ENCODE results near the gene KIAA1755.
"Not testable (repeated sequence)": the region's sequence is repeated elsewhere in the genome, so short reads cannot be mapped to it uniquely, and the experiment has no call there.

KIAA1755 gene

GRCh38 chr20:38262931-38263330, 2.4 kb upstream of the KIAA1755 start:
- no peak for DNase-seq

GRCh38 chr20:38261054-38261390, 487 bp upstream of the KIAA1755 start:
- no peak for DNase-seq

GRCh38 chr20:38260025-38260377, 534 bp downstream of the KIAA1755 start:
- DNase-seq = no peak

GRCh38 chr20:38258545-38259215, 1.9 kb downstream of the KIAA1755 start:
- DNase-seq = no peak

- DNase-seq = no peak
These were observed 3.6 kb downstream of the KIAA1755 start for GRCh38 chr20:38256966-38257365.

- no peak for DNase-seq
These were observed 4.5 kb downstream of the KIAA1755 start for GRCh38 chr20:38256021-38256420.

- DNase-seq = no peak
These were observed 5.1 kb downstream of the KIAA1755 start for GRCh38 chr20:38255393-38255792.

- not testable (repeated sequence) for DNase-seq
These were observed 5.9 kb downstream of the KIAA1755 start for GRCh38 chr20:38254621-38255020.

GRCh38 chr20:38253571-38253970, 7.0 kb downstream of the KIAA1755 start:
- no peak for DNase-seq

- no peak for DNase-seq
These were observed 7.9 kb downstream of the KIAA1755 start for GRCh38 chr20:38252292-38253288.

- not testable (repeated sequence) for DNase-seq
These were observed 9.1 kb downstream of the KIAA1755 start for GRCh38 chr20:38251441-38251840.

GRCh38 chr20:38250609-38251008, 9.9 kb downstream of the KIAA1755 start:
- DNase-seq = no peak

GRCh38 chr20:38249536-38250310, 10.8 kb downstream of the KIAA1755 start:
- no peak for DNase-seq

GRCh38 chr20:38248133-38248532, 12.4 kb downstream of the KIAA1755 start:
- DNase-seq = no peak

GRCh38 chr20:38247725-38248124, 12.8 kb downstream of the KIAA1755 start:
- DNase-seq = not testable (repeated sequence)

- DNase-seq = no peak
These were observed 13.4 kb downstream of the KIAA1755 start for GRCh38 chr20:38247166-38247509.

- no peak for DNase-seq
These were observed 14.0 kb downstream of the KIAA1755 start for GRCh38 chr20:38246357-38247165.

- no peak for DNase-seq
These were observed 14.8 kb downstream of the KIAA1755 start for GRCh38 chr20:38245753-38246152.

GRCh38 chr20:38243709-38244020, 16.9 kb downstream of the KIAA1755 start:
- DNase-seq = no peak

- no peak for DNase-seq
These were observed 17.5 kb downstream of the KIAA1755 start for GRCh38 chr20:38242848-38243708.

- DNase-seq = no peak
These were observed 19.3 kb downstream of the KIAA1755 start for GRCh38 chr20:38241201-38241600.

GRCh38 chr20:38239441-38239840, 21.1 kb downstream of the KIAA1755 start:
- DNase-seq = no peak
